SK-N-MC (cell line): Measurements from ENCODE around the gene EFHD1.
"Not testable (repeated sequence)": the region's sequence is repeated elsewhere in the genome, so short reads cannot be mapped to it uniquely, and the experiment has no call there.

Source experiments
- EZH2 ChIP-seq: fragments of 200-600 bp; sonication (generic); IDR thresholded peaks from one replicate; pipeline ENCODE4 v1.6.1; 2017; ENCODE audit warnings: antibody characterized with exemption
- FOXP2 ChIP-seq: optimal IDR thresholded peaks from 2 replicates; pipeline ENCODE3; 2011; ENCODE audit warnings: mild to moderate bottlenecking, moderate library complexity; ENCODE audit not compliant: insufficient read depth; ENCODE audit errors: extremely low read length, control extremely low read depth
- POLR2AphosphoS5 ChIP-seq: IDR thresholded peaks from 2 replicates; pipeline ENCODE4 v1.6.1; 2012; ENCODE audit warnings: mild to moderate bottlenecking, low read depth, low read length, borderline replicate concordance

DNA sequence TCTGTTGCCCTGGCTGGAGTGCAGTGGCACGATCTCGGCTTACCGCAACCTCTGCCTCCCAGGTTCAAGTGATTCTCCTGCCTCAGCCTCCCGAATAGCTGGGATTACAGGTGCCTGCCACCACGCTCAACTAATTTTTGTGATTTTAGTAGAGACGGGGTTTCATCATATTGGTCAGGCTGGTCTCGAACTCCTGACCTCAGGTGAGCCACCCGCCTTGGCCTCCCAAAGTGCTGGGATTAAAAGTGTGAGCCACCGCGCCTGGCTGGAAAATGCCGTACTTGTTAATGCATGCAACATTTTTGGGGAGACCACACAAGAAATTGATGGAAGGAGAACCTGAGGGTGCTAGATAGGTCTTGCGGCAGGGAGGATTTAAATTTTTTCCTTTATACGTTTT, 57.7 kb downstream of the EFHD1 start:
- TF ChIP-seq EZH2, POLR2AphosphoS5, FOXP2: not testable (repeated sequence)
